AG10803 (cell line): ENCODE measurements around the gene SPRN.

ENCODE experiments used
- DNase-seq: peaks from one replicate; pipeline ENCODE4 v3.0.0; 2010; ENCODE audit warnings: low read depth
- H3K4me3 ChIP-seq: 2 replicates; pipeline ENCODE4 v1.5.1; 2011; ENCODE audit warnings: mild to moderate bottlenecking, low read length, control low read depth
- TF ChIP-seq, protein P1 (sequence below): conservative IDR thresholded peaks from 2 replicates; pipeline ENCODE4 v1.5.1; 2011; ENCODE audit warnings: mild to moderate bottlenecking, low read length, control low read depth, inconsistent platforms

Gene SPRN

DNA sequence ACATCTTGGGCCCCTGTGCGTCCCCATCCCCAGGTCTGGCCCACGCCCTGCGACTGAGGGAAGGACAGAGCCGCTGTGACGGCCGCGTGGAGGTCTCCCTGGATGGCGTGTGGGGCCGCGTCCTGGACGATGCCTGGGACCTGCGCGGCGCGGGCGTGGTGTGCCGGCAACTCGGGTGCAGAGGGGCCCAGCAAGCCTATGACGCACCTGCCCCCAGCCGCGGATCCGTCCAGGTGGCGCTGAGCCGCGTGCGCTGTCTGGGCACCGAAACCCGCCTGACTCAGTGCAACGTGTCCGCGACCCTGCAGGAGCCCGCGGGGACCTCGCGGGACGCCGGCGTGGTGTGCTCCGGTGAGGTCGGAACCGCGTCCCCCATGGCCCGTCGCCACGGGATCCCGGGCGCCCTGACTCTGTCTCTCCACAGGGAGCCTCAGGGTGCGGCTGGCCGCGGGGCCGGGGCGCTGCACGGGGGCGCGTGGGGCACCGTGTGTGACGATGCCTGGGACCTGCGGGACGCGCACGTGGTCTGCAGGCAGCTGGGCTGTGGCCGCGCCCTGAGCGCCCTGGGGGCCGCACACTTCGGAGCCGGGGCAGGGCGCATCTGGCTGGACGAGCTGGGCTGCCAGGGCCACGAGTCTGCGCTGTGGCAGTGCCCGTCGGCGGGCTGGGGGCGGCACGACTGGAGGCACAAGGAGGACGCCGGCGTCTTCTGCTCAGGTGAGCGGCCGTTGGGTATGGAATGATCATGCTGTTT, 35.2 kb upstream of the SPRN start:
- no peak overlapping the region for H3K4me3 ChIP-seq
- TF ChIP-seq, protein P1, sequence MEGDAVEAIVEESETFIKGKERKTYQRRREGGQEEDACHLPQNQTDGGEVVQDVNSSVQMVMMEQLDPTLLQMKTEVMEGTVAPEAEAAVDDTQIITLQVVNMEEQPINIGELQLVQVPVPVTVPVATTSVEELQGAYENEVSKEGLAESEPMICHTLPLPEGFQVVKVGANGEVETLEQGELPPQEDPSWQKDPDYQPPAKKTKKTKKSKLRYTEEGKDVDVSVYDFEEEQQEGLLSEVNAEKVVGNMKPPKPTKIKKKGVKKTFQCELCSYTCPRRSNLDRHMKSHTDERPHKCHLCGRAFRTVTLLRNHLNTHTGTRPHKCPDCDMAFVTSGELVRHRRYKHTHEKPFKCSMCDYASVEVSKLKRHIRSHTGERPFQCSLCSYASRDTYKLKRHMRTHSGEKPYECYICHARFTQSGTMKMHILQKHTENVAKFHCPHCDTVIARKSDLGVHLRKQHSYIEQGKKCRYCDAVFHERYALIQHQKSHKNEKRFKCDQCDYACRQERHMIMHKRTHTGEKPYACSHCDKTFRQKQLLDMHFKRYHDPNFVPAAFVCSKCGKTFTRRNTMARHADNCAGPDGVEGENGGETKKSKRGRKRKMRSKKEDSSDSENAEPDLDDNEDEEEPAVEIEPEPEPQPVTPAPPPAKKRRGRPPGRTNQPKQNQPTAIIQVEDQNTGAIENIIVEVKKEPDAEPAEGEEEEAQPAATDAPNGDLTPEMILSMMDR = no peak
- no peak for DNase-seq

DNA sequence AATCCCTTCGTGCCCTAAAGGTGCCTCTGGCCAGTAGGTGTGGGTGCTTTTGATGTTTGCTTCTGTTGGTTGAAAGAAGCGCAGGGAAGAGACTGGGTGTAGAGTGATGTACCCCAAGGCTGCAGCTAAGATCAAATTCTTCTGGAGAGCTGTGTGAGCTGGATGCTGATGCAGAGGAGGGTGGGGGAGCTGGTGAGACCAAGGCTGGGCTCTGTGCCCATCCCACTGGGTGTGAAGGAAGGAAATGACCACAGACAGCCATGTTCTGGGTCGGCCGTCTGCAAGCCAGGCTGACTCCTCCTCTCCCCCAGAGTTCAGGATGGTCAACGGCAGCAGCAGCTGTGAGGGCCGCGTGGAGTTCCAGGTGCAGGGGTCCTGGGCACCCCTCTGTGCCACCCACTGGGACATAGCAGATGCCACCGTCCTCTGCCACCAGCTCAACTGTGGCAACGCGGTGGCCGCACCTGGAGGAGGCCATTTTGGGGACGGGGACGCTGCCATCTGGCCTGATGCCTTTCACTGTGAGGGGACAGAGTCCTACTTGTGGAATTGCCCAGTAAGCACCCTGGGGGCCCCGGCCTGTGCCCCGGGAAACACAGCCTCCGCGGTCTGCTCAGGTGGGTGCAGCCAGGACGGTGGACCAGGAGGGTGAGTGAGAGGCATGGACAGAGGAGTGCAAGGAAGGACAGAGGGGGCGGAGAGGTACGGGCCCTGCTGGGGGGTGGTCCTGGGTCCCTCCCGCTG, 34.5 kb upstream of the SPRN start:
- no peak overlapping the region for H3K4me3 ChIP-seq
- TF ChIP-seq, protein P1 = no peak
- DNase-seq = no peak

DNA sequence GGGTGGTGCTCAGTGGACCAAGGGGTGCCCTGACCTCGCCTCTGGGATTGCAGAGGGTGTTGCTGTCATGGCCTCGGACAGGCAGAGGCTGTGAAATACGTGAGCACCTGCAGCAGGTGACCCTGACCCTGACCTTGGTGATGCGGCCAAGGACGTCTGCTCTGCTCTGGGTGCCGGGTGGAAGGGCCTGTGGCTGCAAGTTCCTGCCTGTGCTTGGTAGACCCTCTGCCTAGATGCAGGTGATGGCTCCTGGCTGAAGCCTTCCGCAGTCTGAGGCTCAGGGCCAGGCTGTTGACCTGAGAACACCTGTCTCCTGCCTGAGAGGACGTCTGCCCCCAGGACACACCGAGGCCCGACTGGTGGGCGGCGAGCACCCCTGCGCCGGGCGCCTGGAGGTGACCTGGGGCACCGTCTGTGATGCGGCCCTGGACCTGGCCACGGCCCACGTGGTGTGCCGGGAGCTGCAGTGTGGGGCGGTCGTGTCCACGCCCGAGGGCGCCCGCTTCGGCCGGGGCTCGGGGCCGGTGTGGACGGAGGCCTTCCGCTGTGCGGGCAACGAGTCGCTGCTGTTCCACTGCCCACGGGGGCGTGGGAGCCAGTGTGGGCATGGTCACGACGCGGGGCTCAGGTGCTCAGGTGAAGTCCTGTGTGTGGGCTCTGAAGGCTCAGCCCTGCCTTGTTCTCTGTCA, 33.7 kb upstream of the SPRN start:
- H3K4me3 ChIP-seq = no peak overlapping the region
- TF ChIP-seq, protein P1 = no peak
- no peak for DNase-seq

DNA sequence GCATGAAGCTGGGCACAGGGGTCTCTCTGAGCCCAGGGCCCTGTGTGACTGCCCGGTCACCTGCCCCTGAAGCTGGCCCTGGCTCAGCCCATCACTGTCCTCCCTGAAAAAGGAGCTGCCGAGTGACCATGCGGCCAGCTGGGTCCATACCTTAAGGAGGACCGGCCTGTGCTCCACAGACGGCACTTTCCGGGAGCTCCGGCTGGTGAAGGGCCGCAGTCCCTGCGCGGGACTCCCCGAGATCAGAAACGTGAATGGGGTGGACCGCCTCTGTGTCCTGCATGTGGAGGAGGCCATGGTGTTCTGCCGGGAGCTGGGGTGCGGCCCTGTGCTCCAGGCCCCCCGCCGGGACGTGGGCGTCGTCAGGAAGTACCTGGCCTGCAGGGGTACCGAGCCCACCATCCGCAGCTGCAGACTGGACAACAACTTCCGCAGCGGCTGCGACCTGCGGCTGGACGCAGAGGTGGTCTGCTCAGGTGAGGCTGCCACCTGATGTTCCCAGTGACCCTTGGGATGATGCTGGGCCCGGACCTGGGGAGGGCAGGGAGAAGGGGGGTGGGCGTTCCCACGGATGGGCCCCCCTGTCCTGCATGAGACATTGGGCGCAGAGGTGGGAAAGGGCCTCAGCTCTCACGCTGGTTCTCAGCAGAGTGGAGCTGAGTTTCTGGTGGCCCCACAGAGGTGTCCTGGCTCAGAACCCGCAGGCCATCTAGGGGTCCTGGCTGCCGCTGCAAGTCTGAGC, 32.8 kb upstream of the SPRN start:
- no peak overlapping the region for H3K4me3 ChIP-seq
- TF ChIP-seq, protein P1 = no peak
- no peak for DNase-seq

DNA sequence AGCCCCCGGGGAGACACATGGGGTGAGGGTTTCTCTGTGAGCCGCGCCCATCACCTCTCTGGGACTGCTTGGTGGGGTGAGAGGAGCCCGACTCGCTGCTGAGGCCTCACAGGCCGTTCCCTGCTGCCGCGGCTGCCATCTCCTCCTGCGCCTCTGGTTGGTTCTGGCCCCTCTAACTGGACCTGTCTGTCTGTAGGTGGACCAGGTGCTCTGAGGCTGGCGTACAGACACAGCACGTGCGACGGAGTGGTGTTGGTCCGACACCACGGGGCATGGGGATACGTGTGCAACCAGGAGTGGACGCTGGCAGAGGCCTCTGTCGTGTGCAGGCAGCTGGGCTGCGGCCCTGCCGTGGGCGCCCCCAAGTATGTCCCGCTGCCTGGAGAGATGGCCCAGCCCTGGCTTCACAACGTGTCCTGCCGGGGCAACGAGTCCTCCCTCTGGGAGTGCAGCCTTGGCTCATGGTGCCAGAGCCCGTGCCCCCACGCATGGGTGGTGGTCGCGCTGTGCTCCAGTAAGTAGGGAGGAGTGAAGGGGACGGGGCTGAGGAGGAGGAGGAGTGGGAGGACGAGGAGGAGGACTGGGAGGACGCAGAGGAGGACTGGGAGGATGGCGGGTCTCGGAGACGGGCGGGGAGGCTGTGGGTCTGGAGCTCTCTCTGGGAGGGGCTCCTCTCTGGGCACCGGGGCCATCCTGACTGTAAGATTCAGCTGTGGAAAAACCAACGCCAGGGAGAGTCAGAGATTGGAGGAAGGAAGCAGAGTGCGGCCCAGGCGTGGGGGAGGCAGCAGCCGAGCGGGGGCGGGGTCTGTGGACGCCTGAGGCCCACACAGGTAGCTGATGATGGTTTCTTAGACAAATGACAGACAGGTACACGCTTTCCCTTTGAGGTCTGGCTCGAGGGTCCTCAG, 31.9 kb upstream of the SPRN start:
- TF ChIP-seq, protein P1 = no peak
- DNase-seq = no peak

DNA sequence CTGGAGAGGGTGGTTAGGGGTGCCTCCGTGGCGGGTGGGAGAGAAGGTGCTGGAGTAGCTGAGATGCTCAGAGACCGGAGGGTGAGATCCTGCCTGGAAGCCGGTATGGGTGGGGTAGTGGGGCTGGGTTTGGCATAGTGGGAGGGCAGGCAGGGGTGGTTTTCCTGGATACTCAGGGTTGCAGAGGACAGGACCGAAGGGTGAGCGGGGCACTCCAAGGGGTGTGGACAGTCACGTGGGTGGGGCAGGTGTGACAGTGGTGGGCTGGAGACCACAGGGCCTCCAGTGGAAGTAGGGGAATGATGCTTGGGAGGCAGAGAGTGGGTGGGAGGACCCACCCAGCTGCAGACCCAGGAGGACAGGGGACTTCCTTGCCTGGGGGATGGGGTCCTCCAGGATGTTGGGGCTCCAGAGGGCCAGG, 31.2 kb upstream of the SPRN start:
- DNase-seq = no peak

More for the DNA sequence above, 31.9 kb upstream of the SPRN start:
- no peak overlapping the region for H3K4me3 ChIP-seq

More for the DNA sequence above, 31.2 kb upstream of the SPRN start:
- TF ChIP-seq, protein P1 = no peak
- no peak overlapping the region for H3K4me3 ChIP-seq
